Cardiac muscle cell (in vitro differentiated cells and primary cell): ENCODE measurements around the gene KCNH1. TPM values are rescaled to one million over a fixed set of nuclear protein-coding genes. Genes with fewer than 3 reads are reported as not detected.

Experiments
- DNase-seq, 2 donors: peaks; one replicate each; pipeline versions ENCODE4 v3.0.0 to v3.0.0-alpha.2; 2010 to 2017; ENCODE audit warnings: low read depth in 1 of 2, low spot score in 1 of 2
- H3K27ac ChIP-seq: fragments of 200-600 bp; sonication (generic); 2 replicates; pipeline ENCODE4 v1.5.1; 2016
- H3K27me3 ChIP-seq: fragments of 200-600 bp; sonication (generic); 2 replicates; pipeline ENCODE4 v1.6.0; 2016; ENCODE audit warnings: control low read depth
- H3K36me3 ChIP-seq: fragments of 200-600 bp; sonication (generic); 2 replicates; pipeline ENCODE4 v1.5.1; 2016; ENCODE audit warnings: control low read depth
- H3K4me1 ChIP-seq: fragments of 200-600 bp; sonication (generic); 2 replicates; pipeline ENCODE4 v1.8.1; 2017; ENCODE audit warnings: low read depth, mild to moderate bottlenecking, mixed run types
- H3K4me3 ChIP-seq: fragments of 200-600 bp; sonication (generic); 2 replicates; pipeline ENCODE4 v1.5.1; 2016; ENCODE audit warnings: mild to moderate bottlenecking
- H3K9me3 ChIP-seq: fragments of 200-600 bp; sonication (generic); 2 replicates; pipeline ENCODE4 v1.5.1; 2017; ENCODE audit warnings: low read depth, mild to moderate bottlenecking, control low read depth
- polyA plus RNA-seq: library from polyadenylated mRNA; unstranded; fragments of >200 nt; fragmentation: Nextera tagmentation; extraction: Ambion mirVana; gene quantifications from 2 replicates; pipeline ENCODE4 v1.2.1, GENCODE V29; 2016
- total RNA-seq: library from RNA; depleted of rRNA; stranded (reverse); fragments of >200 nt; gene quantifications from 2 replicates; pipeline ENCODE4 v1.2.3, GENCODE V29; 2016
- TF ChIP-seq, protein P1 (sequence below): IDR thresholded peaks from 2 replicates; pipeline ENCODE4 v1.5.1; 2012; ENCODE audit warnings: low read depth, mild to moderate bottlenecking, low read length

KCNH1 gene
- total and polyA plus RNA-seq, 2 experiments from 2014 or later = 0.54 TPM; not detected in 1

DNA sequence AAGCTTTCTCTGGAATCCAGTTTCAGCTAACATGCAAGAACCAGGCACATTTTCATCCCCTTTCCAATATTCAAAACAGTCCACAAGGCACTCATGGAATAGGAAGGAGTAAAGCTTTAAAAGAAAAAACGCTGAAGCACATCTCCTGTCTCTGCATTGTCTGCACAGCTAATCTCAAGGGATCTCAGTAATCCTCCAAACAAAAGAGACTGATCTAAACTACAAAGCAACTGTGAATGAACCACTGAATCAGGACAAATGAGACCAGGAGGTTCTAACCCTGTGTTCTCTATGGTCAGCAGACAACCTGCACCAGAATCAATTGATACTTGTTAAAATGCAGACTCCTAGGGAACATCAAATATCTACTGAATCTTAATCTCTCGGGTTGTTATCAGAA is 406.2 kb downstream of the KCNH1 start:
- DNase-seq = no peak
- TF ChIP-seq, protein P1, sequence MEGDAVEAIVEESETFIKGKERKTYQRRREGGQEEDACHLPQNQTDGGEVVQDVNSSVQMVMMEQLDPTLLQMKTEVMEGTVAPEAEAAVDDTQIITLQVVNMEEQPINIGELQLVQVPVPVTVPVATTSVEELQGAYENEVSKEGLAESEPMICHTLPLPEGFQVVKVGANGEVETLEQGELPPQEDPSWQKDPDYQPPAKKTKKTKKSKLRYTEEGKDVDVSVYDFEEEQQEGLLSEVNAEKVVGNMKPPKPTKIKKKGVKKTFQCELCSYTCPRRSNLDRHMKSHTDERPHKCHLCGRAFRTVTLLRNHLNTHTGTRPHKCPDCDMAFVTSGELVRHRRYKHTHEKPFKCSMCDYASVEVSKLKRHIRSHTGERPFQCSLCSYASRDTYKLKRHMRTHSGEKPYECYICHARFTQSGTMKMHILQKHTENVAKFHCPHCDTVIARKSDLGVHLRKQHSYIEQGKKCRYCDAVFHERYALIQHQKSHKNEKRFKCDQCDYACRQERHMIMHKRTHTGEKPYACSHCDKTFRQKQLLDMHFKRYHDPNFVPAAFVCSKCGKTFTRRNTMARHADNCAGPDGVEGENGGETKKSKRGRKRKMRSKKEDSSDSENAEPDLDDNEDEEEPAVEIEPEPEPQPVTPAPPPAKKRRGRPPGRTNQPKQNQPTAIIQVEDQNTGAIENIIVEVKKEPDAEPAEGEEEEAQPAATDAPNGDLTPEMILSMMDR = no peak
- no peaks in the 10 kb centered on the region for H3K9me3 ChIP-seq
- H3K27me3 ChIP-seq = no peaks in the 10 kb centered on the region
- no peaks in the 10 kb centered on the region for H3K4me1 ChIP-seq
- no peak overlapping the region for H3K4me3 ChIP-seq
- H3K36me3 ChIP-seq = no peaks in the 10 kb centered on the region
- no peak overlapping the region for H3K27ac ChIP-seq

DNA sequence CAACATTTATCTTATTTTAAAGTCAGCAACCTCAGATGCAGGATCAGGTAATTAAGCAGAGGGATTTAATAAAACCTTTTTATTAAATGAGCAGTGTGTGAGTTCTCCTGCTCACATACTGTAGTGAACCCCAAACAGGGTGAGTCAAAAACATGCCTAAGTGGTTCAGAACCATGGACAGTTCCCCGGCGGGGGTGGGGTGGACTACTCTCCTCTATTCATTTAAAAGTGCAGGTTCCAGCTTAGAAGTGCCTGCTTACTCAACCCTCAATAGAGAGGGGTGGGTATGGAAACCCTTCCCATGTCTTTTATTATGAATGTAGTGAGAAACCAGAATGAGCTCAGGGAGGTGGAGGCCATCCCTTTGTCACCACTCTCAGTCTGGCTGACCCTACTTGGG is 407.3 kb downstream of the KCNH1 start:
- Histone ChIP-seq H3K4me3 (no peak overlapping the region), H3K27me3 (no peaks in the 10 kb centered on the region), H3K4me1 (no peaks in the 10 kb centered on the region), H3K36me3 (no peaks in the 10 kb centered on the region), H3K9me3 (no peaks in the 10 kb centered on the region), H3K27ac (no peak overlapping the region)
- DNase-seq = peak in 1 of 2 donors; percentile 83
- TF ChIP-seq, protein P1 = no peak

DNA sequence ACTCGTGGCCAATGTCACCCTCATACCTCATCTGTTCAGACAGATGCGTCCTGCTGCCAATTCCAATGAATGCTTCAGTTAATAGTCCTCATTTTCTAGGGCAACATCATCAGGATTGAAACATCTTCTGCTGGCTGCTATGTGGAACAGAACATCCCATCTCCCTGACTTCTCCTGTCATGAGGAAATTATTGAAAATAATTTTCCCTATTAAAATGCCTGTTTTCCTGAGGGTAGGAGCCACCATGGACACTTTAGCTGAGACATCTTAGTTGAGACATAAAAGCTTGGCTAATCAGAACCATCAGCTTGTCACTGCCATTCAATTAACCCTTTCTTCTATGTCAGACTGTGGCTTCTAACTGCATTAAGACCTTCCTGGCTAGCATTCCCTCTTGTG is 409.2 kb downstream of the KCNH1 start:
- TF ChIP-seq, protein P1 = no peak
- Histone ChIP-seq H3K27ac (no peak overlapping the region), H3K27me3 (no peaks in the 10 kb centered on the region), H3K4me1 (no peaks in the 10 kb centered on the region), H3K4me3 (no peak overlapping the region), H3K9me3 (no peaks in the 10 kb centered on the region), H3K36me3 (no peaks in the 10 kb centered on the region)
- DNase-seq = no peak

DNA sequence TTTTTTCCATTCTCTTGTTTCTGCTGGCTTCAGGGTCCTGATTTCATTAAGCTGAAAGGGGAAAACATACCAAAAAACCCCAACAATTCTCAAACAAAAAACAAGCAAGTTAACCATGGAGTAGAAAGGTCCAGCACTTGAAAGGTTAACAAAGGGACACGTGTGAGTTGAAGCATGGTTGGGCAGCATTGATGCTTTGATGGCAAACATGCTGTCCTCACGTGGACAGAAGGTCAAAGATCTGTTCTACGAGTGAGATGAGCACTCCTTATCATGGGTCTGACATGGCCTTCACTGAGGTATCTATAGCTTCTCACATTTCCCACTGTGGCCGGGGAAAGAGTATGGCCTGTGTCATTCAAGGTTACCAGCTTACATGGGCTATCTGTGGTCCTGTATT is 410.3 kb downstream of the KCNH1 start:
- no peaks in the 10 kb centered on the region for H3K27me3 ChIP-seq
- TF ChIP-seq, protein P1 = no peak
- no peak overlapping the region for H3K27ac ChIP-seq
- H3K9me3 ChIP-seq = no peaks in the 10 kb centered on the region
- H3K4me1 ChIP-seq = no peaks in the 10 kb centered on the region
- no peaks in the 10 kb centered on the region for H3K36me3 ChIP-seq
- no peak overlapping the region for H3K4me3 ChIP-seq
- DNase-seq = no peak

DNA sequence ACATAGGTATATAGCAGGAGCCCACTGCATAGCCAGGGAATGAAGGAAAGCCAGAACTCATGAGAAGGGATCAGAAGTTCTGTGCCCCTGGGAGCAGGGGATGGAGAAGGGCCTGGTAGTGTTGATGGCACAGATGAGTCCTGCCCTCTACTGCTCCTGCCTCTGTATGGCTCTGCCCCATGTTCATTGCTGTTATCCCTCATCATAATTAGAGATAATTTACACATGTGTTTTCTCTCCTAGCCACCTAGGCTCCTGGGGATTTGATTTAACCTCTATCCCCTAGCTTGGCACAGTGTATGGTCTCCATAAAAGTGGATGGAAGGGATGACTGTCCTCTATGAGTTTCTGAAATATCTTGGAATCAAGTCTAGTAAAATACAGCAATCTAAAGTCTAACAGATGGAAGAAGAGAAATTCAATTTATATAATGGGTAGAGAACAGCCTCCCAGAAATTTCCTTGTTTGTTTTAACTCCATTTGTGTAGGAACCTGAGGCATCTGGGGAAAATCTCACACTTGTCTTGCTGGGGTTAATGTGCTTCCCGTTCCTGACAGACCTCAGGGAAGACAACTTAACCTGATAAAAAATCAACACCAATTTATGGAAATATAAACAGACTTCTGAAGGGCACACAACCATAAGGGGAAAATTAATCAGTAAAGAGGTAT is 411.4 kb downstream of the KCNH1 start:
- Histone ChIP-seq H3K4me1 (no peaks in the 10 kb centered on the region), H3K27ac (no peak overlapping the region), H3K4me3 (no peak overlapping the region), H3K36me3 (no peaks in the 10 kb centered on the region), H3K9me3 (no peaks in the 10 kb centered on the region), H3K27me3 (no peaks in the 10 kb centered on the region)
- TF ChIP-seq, protein P1 = no peak
- no peak for DNase-seq
